IPS-NIHi7 (cell line): ENCODE measurements around the gene GALNT16.

Source experiments
- DNase-seq: peaks from one replicate; pipeline ENCODE4 v3.0.0; 2012; ENCODE audit warnings: mixed read lengths; ENCODE audit errors: extremely low spot score

Gene GALNT16

GRCh38 chr14:69405762-69406161 is 145.8 kb downstream of the GALNT16 start:
- DNase-seq: no peak
